Body of pancreas (tissue), 4 donors: ENCODE data around the gene RUFY2. TPM values are rescaled to one million over a fixed set of nuclear protein-coding genes. Genes with fewer than 3 reads are reported as not detected.

Experiments
- ATAC-seq: fragments of 150-250 bp; one replicate; pipeline ENCODE4 v1.9.1; 2016
- DNase-seq, 4 donors: peaks; one replicate each; pipeline ENCODE4 v3.0.0-alpha.2; 2019
- H3K27ac ChIP-seq, 4 donors: fragments of 200-600 bp; sonication (generic); 1 replicate in 3 of 4; 2 replicates in 1 of 4; pipeline versions ENCODE4 v1.5.1 to v1.6.1; 2016 to 2019; ENCODE audit warnings: mild to moderate bottlenecking in 1 of 4, mixed read lengths in 1 of 4, moderate library complexity in 1 of 4
- H3K27me3 ChIP-seq, 2 donors: fragments of 200-600 bp; sonication (generic); one replicate each; pipeline ENCODE4 v1.6.0; 2016; ENCODE audit warnings: mild to moderate bottlenecking in 1 of 2
- H3K36me3 ChIP-seq, 2 donors: fragments of 200-600 bp; sonication (generic); replicated peaks in 1 of 2; 2 replicates each; pipeline ENCODE4 v1.5.1; 2016; ENCODE audit warnings: low read depth in 2 of 2; ENCODE audit not compliant: insufficient read depth in 1 of 2
- H3K4me1 ChIP-seq: fragments of 200-600 bp; sonication (generic); one replicate; pipeline ENCODE4 v1.6.0; 2016
- H3K4me3 ChIP-seq, 2 donors: fragments of 200-600 bp; sonication (generic); 1 replicate in 1 of 2; 2 replicates in 1 of 2; pipeline ENCODE4 v1.5.1; 2016 to 2019
- H3K9me3 ChIP-seq, 3 donors: fragments of 200-600 bp; sonication (generic); 1 replicate in 2 of 3; 2 replicates in 1 of 3; pipeline ENCODE4 v1.5.1; 2016
- CTCF ChIP-seq, 7 experiments: fragments of 450-650 bp in 4 of 7; fragments of 200-600 bp in 3 of 7; sonication (generic) in 3 of 7; IDR thresholded peaks; one replicate each; pipeline ENCODE4 v1.5.1; 2016 to 2019; ENCODE audit warnings: antibody characterized with exemption in 7 of 7
- POLR2A ChIP-seq, 3 donors: fragments of 450-650 bp; IDR thresholded peaks; one replicate each; pipeline ENCODE4 v1.6.1; 2016; ENCODE audit warnings: antibody characterized with exemption in 3 of 3, mild to moderate bottlenecking in 2 of 3
- WGBS, 2 donors: methylation state at CpG; one replicate each; pipeline ENCODE4 v1.1.5; 2017; 5-methylcytosine and 5-hydroxymethylcytosine counted together
- intact Hi-C: fragments of 100-400 bp; cut with DNase I; formaldehyde crosslinking; loops from one replicate; pipeline ENCODE4 v1.15.1; 2023
- total RNA-seq, 2 donors: library from RNA; depleted of rRNA; stranded (reverse); fragments of >200 nt; gene quantifications; one replicate each; pipeline ENCODE4 v1.1.0, GENCODE V29; 2016

The RUFY2 gene
- total RNA-seq, 2 donors from 2014 or later = 17.8 to 26.2 TPM

GRCh38 chr10:68397005-68397404, 10.1 kb downstream of the RUFY2 start:
- WGBS, 2 donors = 82 to 100% methylated on average over 1 of the region's 1 CpG
- no peaks in the 10 kb centered on the region for H3K9me3 ChIP-seq
- H3K4me3 ChIP-seq = no peak overlapping the region
- H3K27me3 ChIP-seq = no peaks in the 10 kb centered on the region
- ATAC-seq = no peak
- H3K4me1 ChIP-seq = no peaks in the 10 kb centered on the region
- no peak overlapping the region for H3K27ac ChIP-seq
- DNase-seq = no peak
- H3K36me3 ChIP-seq = peaks cover 4 to 10% of the 10 kb centered on the region in 2 donors
- intact Hi-C loops = no loop called here
- TF ChIP-seq CTCF (IDR thresholded peaks at IDR 0.05) (no peak), POLR2A (IDR thresholded peaks at IDR 0.05) (no peak)

GRCh38 chr10:68385740-68386139, 21.3 kb downstream of the RUFY2 start:
- intact Hi-C loops = no loop called here
- TF ChIP-seq POLR2A (IDR thresholded peaks at IDR 0.05) (no peak), CTCF (IDR thresholded peaks at IDR 0.05) (no peak)

GRCh38 chr10:68371604-68372003, 35.5 kb downstream of the RUFY2 start:
- no peak for ATAC-seq
- no peak overlapping the region for H3K27ac ChIP-seq
- H3K4me1 ChIP-seq = no peaks in the 10 kb centered on the region
- no peaks in the 10 kb centered on the region for H3K36me3 ChIP-seq
- H3K27me3 ChIP-seq = no peaks in the 10 kb centered on the region
- H3K9me3 ChIP-seq = peaks cover 0 to 3% (median 0%) of the 10 kb centered on the region in 3 donors
- WGBS, 2 donors = 75 to 92% methylated on average over 1 of the region's 1 CpG
- DNase-seq = no peak
- no peak overlapping the region for H3K4me3 ChIP-seq
- TF ChIP-seq POLR2A (IDR thresholded peaks at IDR 0.05) (no peak), CTCF (IDR thresholded peaks at IDR 0.05) (no peak)
- intact Hi-C loops = no loop called here

More at GRCh38 chr10:68385740-68386139, 21.3 kb downstream of the RUFY2 start:
- no peaks in the 10 kb centered on the region for H3K9me3 ChIP-seq
- H3K27ac ChIP-seq = no peak overlapping the region
- H3K27me3 ChIP-seq = no peaks in the 10 kb centered on the region
- peaks cover 3 to 27% of the 10 kb centered on the region in 2 donors for H3K36me3 ChIP-seq
- ATAC-seq (no peak), DNase-seq (no peak)
- H3K4me3 ChIP-seq = no peak overlapping the region
- H3K4me1 ChIP-seq = no peaks in the 10 kb centered on the region
- WGBS, 2 donors = 80 to 85% methylated on average over 2 of the region's 2 CpGs

GRCh38 chr10:68367121-68367520, 40.0 kb downstream of the RUFY2 start:
- Histone ChIP-seq H3K27ac (no peak overlapping the region), H3K4me1 (no peaks in the 10 kb centered on the region), H3K27me3 (no peaks in the 10 kb centered on the region), H3K9me3 (peaks cover 0 to 3% (median 0%) of the 10 kb centered on the region in 3 donors), H3K36me3 (peaks cover 0 to 8% of the 10 kb centered on the region in 2 donors), H3K4me3 (no peak overlapping the region)
- intact Hi-C loops = no loop called here
- DNase-seq (no peak), ATAC-seq (no peak)
- 90 to 91% methylated on average over 2 of the region's 2 CpGs for WGBS, 2 donors
- TF ChIP-seq POLR2A (IDR thresholded peaks at IDR 0.05) (no peak), CTCF (IDR thresholded peaks at IDR 0.05) (no peak)

- Histone ChIP-seq H3K36me3 (peaks cover 0 to 9% of the 10 kb centered on the region in 2 donors), H3K27ac (no peak overlapping the region), H3K9me3 (peaks cover 0 to 3% (median 0%) of the 10 kb centered on the region in 3 donors), H3K4me3 (no peak overlapping the region), H3K27me3 (no peaks in the 10 kb centered on the region), H3K4me1 (no peaks in the 10 kb centered on the region)
- ATAC-seq = no peak
- no peak for DNase-seq
- 94 to 96% methylated on average over 5 of the region's 5 CpGs for WGBS, 2 donors
- TF ChIP-seq CTCF (IDR thresholded peaks at IDR 0.05) (no peak), POLR2A (IDR thresholded peaks at IDR 0.05) (no peak)
- intact Hi-C loops = no loop called here
Observed at GRCh38 chr10:68366600-68366999, 40.5 kb downstream of the RUFY2 start.
